ENCODE data around the gene TEX44.
"Not testable (repeated sequence)": the region's sequence is repeated elsewhere in the genome, so short reads cannot be mapped to it uniquely, and the experiment has no call there.

The TEX44 gene

GRCh38 chr2:231571661-231572191, 20.9 kb upstream of the TEX44 start:
- DNase-seq (ENCODE audit: low spot score), result no peak

GRCh38 chr2:231573096-231573495, 19.6 kb upstream of the TEX44 start:
- no peak for DNase-seq (ENCODE audit: low spot score)

GRCh38 chr2:231573698-231574421, 18.8 kb upstream of the TEX44 start:
- DNase-seq (ENCODE audit: low spot score), result no peak

- no peak for DNase-seq (ENCODE audit: low spot score)
Measured at GRCh38 chr2:231575612-231576256, 16.9 kb upstream of the TEX44 start.

GRCh38 chr2:231576465-231576864, 16.2 kb upstream of the TEX44 start:
- DNase-seq (ENCODE audit: low spot score), result no peak

- DNase-seq (ENCODE audit: low spot score), result not testable (repeated sequence)
Measured at GRCh38 chr2:231578655-231579054, 14.0 kb upstream of the TEX44 start.

- no peak for DNase-seq (ENCODE audit: low spot score)
Measured at GRCh38 chr2:231579560-231579959, 13.1 kb upstream of the TEX44 start.

GRCh38 chr2:231581328-231581727, 11.3 kb upstream of the TEX44 start:
- no peak for DNase-seq (ENCODE audit: low spot score)

- no peak for DNase-seq (ENCODE audit: low spot score)
Measured at GRCh38 chr2:231583982-231584381, 8.7 kb upstream of the TEX44 start.

GRCh38 chr2:231587744-231588143, 4.9 kb upstream of the TEX44 start:
- not testable (repeated sequence) for DNase-seq (ENCODE audit: low spot score)

- no peak for DNase-seq (ENCODE audit: low spot score)
Measured at GRCh38 chr2:231589656-231590055, 3.0 kb upstream of the TEX44 start.

- no peak for DNase-seq (ENCODE audit: low spot score)
Measured at GRCh38 chr2:231590614-231591013, 2.0 kb upstream of the TEX44 start.

- DNase-seq (ENCODE audit: low spot score), result no peak
Measured at GRCh38 chr2:231593666-231594065, 1.0 kb downstream of the TEX44 start.

- DNase-seq (ENCODE audit: low spot score), result peak; percentile 83
Measured at GRCh38 chr2:231597014-231597611, 4.4 kb downstream of the TEX44 start.

GRCh38 chr2:231597627-231598026, 5.0 kb downstream of the TEX44 start:
- peak; percentile 73 for DNase-seq (ENCODE audit: low spot score)

- peak; percentile 39 for DNase-seq (ENCODE audit: low spot score)
Measured at GRCh38 chr2:231600619-231601355, 8.1 kb downstream of the TEX44 start.

- peak; percentile 86 for DNase-seq (ENCODE audit: low spot score)
Measured at GRCh38 chr2:231601356-231602229, 8.9 kb downstream of the TEX44 start.

- peak; percentile 47 for DNase-seq (ENCODE audit: low spot score)
Measured at GRCh38 chr2:231602859-231603467, 10.3 kb downstream of the TEX44 start.

- DNase-seq (ENCODE audit: low spot score), result peak; percentile 96
Measured at GRCh38 chr2:231604101-231604684, 11.5 kb downstream of the TEX44 start.

Measured in globus pallidus (tissue), 1 donor.